H1 (cell line): ENCODE results near the gene ELAVL1. TPM values are rescaled to one million over a fixed set of nuclear protein-coding genes. Genes with fewer than 3 reads are reported as not detected.

Experiments used
- ASH2L ChIP-seq: fragments of 200-600, 300-600 bp; sonication (generic); IDR thresholded peaks from one replicate; pipeline ENCODE4 v1.7.1; 2017; ENCODE audit warnings: low read length
- BCL11A ChIP-seq, 2 experiments: IDR thresholded peaks; one replicate each; pipeline ENCODE4 v1.6.1; 2011; ENCODE audit warnings: low read depth in 2 of 2, low read length in 2 of 2, mild to moderate bottlenecking in 2 of 2
- CEBPB ChIP-seq: IDR thresholded peaks from 2 replicates; pipeline ENCODE4 v1.6.1; 2012; ENCODE audit warnings: low read depth, low read length
- CHD7 ChIP-seq: fragments of 300-600 bp; sonication (generic); IDR thresholded peaks from 2 replicates; pipeline ENCODE4 v1.7.1; 2012; ENCODE audit warnings: low read length, moderate library complexity, mild to moderate bottlenecking, inconsistent platforms; ENCODE audit not compliant: insufficient replicate concordance
- CREB1 ChIP-seq: IDR thresholded peaks from 2 replicates; pipeline ENCODE4 v1.6.1; 2012; ENCODE audit warnings: inconsistent platforms
- GABPA ChIP-seq: IDR thresholded peaks from 2 replicates; pipeline ENCODE4 v1.6.1; 2011; ENCODE audit warnings: mild to moderate bottlenecking, low read length, moderate library complexity, borderline replicate concordance; ENCODE audit not compliant: insufficient read depth
- RNF2 ChIP-seq: fragments of 200-900, 300-1000 bp; sonication (generic); IDR thresholded peaks from 2 replicates; pipeline ENCODE4 v1.7.1; 2016; ENCODE audit warnings: borderline replicate concordance, low read depth, mild to moderate bottlenecking, antibody characterized with exemption, low read length; ENCODE audit not compliant: poor library complexity, severe bottlenecking; ENCODE audit errors: missing control alignments
- SIRT6 ChIP-seq: IDR thresholded peaks from one replicate; pipeline ENCODE4 v1.7.1; 2012; ENCODE audit warnings: low read length, inconsistent platforms
- SP1 ChIP-seq: IDR thresholded peaks from 2 replicates; pipeline ENCODE4 v1.6.1; 2011; ENCODE audit warnings: low read depth, low read length
- SRF ChIP-seq: IDR thresholded peaks from 2 replicates; pipeline ENCODE4 v1.6.1; 2011; ENCODE audit warnings: mild to moderate bottlenecking, low read depth, low read length, moderate library complexity
- polyA plus RNA-seq, 7 experiments: library from polyadenylated mRNA; depleted of rRNA in 3 of 7; stranded (reverse) in 5 of 7; unstranded in 2 of 7; fragments of >200 nt in 5 of 7; fragments of 200-250 nt in 2 of 7; gene quantifications; 1 replicate in 5 of 7; 2 replicates in 1 of 7; 4 replicates in 1 of 7; pipeline versions ENCODE4 v1.2.1 to v1.2.3, GENCODE V29; 2011 to 2013; ENCODE audit warnings: missing spikeins in 2 of 7, mixed read lengths in 2 of 7
- total RNA-seq: library from RNA; stranded (reverse); fragmentation: NEBNext Ultra II Directional; extraction: Animal tissue kit (Norgen Biotek cat#: 25700); gene quantifications from 2 replicates; pipeline ENCODE4 v1.2.1, GENCODE V29; 2021

ELAVL1 gene
- total and polyA plus RNA-seq, 2 of the 8 experiments (the other 6 are each of a cell fraction or from before 2014, with no cell fraction given) = 56.7 to 163 TPM

- TF ChIP-seq CHD7 (no peak), ASH2L (no peak), CREB1 (no peak), BCL11A (IDR thresholded peaks at IDR 0.05; ENCODE audit: low read depth in 2 of 2, low read length in 2 of 2) (no peak), RNF2 (no peak), CEBPB (no peak), SIRT6 (no peak), GABPA (no peak), SRF (no peak), SP1 (no peak)
These were observed 77.7 kb downstream of the ELAVL1 start (continued) for GRCh38 chr19:7927605-7928333.
